Activated T-helper 9 cell treated with anti-CD3 and anti-CD28 coated beads, Interleukin-2, amount 50 U/mL, for 16 hours (primary cell): ENCODE results near the gene SRRM2.

Experiments used
- DNase-seq: peaks from one replicate; pipeline ENCODE4 v3.0.0-alpha.2; 2020; ENCODE audit warnings: low read depth

The SRRM2 gene

DNA sequence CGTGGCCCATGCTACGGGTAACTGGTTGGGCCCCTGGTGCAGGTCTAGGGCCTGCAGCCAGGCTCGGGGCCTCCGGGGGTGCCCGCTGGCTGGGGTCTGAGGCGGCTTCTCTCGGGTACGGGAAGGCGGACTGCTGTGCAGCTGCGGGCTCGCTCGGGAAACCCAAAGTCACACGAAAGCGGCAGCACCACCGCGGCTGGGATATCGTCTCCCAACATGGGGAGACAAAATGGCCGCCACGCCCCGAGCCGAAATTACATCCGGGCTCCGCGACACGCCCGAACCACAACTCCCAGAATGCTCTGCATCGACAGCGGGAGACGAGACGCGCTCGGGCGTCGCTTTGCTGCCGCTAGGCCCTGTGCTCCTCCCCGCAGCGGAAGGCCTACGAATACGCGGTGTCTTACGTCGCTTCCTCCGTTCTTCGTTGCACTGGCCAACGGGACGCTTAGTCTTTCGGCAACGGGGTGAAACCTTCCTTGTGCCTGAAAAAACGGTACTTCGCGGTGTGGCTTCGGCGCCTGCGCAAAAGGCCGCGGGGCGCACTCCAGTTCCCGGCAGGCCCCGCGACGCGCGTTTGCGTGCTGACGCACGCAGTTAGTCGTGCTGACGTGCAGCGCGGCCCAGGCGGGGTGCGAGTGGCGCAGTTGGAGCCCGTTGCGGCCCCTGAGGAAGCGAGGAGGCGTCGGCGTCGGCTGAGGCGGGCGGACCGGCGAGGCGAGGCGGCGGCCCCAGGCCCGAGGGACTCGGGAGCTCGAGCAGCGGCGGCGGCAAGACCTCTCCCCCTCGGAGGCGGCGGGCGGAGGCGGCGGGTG is at the start of gene SRRM2:
Gene SRRM2 (plus strand): TSS at position 604 of the 815 bp plus-strand sequence. CDS start 3,727 bp downstream, outside the sequence.
- peak; percentile 89 for DNase-seq

DNA sequence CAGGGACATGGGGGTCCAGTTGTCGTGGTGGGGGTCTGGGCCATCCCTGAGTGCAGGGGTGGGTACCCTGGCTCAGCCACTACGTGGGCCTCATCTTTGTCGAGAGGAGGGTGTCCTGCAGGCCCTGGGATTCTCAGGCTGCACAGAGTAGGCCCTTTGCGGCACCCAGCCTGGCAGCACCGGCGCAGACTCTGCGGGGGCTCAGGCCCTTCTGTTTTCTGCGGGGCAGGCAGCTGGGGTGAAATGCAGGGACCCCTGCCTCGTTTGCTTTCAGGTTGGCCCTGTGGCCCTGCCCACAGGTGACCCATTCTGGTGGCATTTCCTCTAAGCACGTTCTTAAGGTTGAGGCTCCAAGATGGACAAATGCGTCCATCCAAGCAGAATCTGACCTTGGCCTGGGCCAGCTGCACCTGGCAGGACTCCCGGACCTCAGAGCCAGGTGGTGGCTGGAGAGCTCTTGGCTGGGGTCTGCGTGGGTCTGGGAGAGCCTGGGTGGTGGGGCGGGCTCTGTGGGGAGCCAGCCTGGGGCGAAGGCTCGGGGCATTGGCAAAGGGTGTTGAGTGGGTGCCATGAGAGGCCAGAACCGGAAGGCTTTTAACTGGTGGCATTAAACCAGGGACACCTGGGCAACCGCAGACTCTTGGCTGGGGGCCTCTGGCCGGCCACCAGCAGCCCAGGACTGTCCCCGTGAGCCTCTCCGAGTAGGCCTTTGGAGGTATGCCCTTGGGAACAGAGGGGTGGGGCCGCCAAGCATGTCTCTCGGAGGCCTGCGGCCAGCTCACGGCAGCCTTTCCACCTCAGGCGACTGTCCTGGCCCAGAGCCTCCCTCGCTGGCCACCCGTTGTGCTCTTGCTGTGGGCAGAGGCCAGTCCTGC is 49.3 kb upstream of the SRRM2 start:
- DNase-seq = no peak

DNA sequence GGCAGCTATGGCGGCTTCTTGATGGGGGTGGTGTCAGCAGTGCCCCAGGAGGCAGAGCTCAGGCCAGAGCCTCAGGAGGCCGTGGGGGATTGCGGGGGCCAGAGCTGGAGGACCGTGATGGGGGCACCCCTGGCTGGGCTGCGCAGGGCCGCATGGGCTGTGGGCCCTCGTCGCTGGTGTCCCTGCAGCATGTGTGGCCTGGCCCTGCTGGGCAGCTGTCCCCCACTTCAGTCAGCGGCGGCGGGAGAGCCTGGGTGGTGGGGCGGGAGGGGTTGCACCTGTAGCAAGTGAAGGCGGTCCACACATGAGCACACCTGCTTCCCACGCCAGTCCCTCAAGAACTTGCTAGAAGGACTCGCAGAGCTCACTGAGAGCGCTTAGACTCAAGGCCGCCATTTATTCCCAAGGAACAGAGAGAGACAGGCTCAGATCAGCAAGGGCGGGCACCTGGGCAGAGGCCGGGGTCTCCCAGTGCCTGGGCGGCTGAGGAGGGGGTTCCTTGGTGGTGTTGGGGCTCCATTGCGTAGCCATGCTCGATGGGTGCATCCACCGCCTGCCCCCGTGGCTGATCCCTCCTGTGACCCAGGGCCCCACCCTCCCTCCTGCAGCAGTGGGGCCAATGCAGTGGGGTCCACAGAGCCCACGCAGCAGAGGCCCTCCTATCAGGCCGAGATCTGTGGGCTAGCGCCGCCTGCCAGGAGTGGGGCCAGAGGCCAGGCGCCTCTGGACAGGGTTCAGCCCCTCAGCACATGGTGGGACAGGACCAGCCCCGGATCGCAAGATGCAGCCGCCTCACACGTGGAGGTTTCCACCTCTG is 48.1 kb upstream of the SRRM2 start:
- DNase-seq = no peak

DNA sequence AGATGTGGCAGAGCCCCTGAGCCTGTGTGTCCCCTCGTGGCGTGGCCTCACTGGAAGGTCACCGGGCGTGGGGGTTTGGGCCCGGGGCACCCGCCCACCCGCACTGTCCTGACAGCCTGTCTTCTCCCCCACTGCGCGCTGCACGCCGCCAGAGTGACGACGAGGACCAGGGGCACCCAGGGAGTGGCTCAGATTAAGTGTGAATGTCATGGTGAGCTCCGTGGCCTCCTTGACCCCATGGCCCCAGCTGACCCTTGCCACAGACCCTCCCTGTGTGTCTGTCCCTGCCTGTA is 47.5 kb upstream of the SRRM2 start:
- no peak for DNase-seq

DNA sequence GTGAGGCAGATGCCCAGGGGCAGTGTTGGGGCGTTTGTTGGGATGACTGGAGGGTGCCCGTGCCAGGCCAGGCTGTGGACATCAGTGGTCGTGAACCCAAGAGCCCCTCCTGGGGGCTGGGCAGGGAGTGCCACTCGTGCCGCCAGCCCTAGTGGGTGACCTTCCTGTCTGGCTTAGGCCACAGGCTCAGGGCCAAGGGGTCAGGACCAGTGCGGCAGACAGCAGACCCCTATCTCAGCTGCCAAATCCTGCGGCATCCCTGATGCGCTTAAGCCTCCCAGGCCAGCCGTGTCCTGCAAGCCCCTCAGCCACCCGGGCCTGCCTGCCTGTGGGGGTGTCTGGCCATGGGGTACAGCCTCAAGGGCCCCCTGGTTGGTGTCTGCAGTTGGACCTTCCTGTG is 47.1 kb upstream of the SRRM2 start:
- DNase-seq = no peak

DNA sequence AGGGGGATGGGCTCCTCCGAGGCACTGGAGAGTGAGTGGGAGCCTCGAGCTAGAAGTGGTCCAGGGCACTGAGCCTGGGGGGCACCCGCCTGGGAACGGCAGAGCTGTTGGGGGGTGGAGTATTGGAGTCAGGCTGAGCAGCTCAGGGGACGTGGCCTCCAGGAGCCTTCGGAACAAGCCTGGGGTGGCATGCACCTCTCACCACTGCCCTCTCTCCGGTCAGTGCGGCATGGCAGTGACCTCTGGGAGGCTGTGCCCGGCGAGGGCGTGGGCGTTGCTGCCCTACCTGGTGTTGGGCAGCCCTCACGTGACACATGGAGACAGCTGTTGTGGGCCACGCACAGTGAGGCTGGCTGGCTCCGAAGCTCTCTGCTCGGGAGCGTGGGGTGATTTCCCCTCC is 46.4 kb upstream of the SRRM2 start:
- DNase-seq = no peak

DNA sequence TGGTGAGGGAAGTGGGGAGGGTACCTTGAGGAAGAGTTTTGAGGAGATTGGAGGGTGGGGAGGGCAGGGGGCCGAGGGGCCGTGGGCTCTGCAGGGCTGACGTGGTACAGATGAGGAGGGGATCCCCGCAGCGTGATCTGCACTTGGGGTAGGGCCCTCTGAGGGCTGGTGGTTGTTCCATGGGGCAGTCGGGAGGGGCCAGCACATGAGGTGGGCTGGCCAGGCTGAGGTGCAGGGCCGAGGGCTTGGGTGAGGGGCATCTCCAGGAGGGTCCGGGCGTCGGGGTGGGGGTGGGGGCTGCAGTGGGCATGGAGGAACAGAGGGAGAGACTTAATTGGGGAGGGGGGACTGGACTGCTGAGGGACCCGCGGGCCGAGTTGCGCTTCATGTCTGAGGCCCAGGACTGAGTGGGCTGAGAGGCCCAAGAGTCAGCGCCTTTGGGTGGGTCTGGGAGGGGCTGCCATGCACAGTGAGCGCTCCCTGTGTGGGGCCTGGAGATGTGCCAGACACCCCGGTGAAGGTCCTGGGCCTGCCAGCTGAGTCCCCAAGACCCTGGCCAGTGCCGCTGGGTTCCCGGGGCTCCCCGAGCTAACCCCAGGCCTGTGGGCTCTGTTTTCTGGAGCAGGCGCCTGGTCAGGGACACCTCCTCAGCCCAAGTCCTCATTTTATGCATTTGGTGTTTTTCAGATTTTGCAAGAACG is 45.7 kb upstream of the SRRM2 start:
- DNase-seq = no peak

DNA sequence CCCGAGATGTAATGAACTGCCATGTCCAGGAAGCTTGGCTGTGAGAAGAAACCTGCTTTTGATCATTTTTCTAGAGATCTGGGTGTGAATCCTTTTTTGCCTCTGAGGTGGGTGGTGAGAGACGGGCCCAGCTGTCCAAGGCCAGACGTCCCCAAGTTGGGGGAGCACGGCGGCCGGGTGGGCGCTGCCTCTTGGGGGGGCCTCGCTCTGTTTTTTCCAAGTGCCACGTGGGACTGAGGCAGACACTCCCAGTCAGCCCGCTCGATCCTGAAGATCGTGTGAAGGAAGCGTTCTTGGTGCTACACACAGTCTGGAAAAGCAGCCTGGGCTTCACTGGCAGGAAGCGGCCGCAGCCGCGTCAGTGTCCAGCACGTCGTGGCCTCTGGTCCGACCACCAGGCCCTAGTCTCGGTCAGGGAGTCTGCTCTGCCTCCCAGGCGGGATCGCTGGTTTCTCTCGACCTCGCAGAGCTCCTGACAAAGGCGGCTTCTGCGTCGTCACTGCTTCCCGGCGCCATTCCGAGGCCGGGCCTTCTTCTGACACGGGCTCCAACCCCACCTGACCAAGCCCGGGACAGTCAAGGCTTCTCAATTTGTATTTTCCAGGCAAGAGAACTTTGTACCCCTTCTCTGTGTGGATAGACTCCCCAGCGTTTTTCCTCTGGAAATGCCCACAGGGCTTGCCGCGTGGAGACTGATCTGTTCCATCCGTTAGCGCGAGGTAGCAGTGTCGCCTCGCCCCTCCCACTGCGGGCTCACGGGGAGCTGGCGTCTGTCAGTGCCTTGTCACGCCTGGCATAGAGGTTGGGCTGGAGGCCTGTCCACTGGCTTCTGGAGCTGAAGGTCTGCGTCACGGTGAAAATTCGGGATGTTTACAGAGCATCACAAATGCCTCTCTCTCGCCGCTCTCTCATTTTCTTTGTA is 44.8 kb upstream of the SRRM2 start:
- DNase-seq = no peak

DNA sequence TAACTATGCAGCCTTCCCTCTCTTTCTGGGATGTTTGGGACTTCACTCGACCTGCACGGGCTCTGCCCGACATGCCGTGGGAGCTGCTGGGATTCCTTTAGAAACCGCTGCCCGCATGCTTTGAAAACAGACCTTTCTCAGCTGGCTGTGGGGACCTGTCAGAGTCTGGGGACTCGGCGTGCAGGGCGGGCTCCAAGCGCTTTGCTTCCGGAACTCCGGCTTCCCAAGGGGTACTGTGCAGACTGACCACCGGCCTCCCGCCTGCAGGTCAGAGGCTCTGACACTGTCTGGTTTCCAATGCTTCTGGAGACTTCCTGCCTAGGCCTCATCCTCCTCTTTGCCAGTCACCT is 44.2 kb upstream of the SRRM2 start:
- no peak for DNase-seq

DNA sequence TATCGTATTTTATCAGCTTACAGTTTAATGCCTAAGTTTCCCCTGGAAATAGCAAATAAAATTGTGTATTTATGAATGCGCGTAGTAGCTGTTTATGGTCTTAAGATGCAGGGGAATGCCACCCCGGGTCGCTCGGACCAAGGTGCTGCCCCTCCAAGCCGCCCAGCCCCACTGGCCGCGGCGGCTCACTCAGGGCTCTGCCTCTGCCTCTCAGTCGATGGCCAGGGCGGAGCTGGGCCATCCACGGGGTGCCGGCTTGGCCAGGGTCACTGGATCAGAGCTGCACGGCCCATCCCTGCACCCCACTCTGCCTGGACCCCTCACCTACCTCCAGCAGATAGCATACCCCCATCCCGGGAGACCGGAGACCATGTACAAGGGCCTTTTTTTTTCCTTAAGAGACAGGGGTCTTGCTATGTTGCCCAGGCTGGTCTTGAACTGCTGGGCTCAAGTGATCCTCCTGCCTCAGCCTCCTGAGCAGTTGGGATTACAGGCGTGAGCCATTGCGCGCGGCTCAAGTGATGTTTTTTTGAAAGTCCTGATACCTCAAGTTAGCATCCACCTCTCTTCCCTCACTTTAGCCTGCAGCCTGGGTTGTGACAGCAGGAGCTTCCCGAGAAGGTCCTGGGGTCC is 43.4 kb upstream of the SRRM2 start:
- DNase-seq = no peak

DNA sequence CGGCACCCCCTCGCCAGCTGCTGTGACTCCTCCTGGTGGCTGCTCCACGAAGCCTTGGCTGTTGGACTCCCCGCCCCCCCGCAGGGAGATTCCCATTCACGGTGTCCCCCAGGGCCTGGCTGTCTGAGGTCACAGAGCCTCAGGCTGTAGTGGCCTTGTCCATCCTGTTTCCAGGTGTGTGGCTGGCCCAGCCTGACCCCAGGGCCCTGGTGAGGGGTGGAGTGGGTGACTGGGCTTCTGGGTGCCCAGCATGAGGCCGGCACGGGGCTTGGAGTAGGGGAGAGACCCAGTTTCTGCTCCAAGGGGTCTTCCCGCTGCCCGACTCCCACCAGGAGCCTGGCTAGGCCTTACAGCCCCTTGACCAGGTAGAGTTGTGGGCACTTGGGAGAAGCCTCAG is 42.9 kb upstream of the SRRM2 start:
- DNase-seq = no peak

DNA sequence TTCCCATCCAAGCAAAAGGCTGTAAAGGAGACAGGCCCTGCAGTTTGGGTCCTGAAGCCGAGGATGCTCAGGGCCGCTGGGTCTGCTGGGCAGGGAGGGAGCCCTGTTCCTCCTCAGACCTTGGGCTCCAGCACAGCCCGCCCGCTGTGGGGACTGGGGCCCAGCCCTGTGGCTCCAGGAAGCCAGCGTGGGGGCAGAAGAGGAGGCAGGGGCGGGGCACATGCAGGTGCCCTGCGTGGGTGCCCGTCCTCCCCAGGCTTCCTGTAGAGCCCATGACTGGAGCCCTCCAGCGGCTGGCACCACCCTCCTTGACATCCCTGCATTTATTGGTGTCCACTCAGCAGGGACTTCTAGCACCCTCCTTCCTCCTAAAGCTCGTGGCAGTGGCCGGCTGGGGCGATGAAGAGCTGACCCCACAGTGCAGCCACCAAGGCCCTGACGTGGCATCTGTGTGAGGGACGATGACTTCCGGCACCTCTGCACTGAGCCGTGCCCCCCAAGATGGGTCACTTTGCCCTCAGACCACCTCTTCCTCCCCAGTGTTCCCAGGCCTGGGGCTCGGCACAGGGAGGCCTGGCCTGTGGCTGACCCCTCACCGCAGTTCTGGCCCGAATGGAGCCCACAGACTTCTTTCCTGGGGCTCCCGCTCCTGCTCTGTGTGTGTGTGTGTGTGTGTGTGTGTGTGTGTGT is 42.3 kb upstream of the SRRM2 start:
- no peak for DNase-seq

DNA sequence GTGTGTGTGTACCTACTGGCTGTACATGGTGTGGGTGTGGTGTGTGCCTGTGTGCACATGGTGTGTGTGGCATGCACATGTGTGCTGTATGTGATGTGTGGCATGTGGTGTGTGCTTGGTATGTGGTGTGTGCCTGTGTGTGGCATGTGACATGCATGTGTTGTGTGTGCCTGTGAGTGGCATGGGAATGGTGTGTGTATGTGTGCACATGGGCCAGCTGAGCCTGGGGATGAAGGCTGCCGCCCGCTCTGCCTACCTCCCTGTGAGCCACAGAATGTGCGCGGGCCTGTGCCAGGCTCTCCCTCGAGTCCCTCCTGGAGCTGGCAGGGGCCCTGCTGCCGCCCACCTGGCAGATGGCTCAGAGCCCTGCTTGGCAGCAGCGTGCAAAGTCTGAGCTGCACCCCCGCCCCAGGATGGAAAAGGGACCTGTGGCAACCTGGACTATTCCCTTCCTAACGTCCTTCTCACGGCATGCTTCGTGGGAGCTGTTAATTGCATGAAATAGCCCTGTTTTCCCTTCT is 41.7 kb upstream of the SRRM2 start:
- DNase-seq = no peak

DNA sequence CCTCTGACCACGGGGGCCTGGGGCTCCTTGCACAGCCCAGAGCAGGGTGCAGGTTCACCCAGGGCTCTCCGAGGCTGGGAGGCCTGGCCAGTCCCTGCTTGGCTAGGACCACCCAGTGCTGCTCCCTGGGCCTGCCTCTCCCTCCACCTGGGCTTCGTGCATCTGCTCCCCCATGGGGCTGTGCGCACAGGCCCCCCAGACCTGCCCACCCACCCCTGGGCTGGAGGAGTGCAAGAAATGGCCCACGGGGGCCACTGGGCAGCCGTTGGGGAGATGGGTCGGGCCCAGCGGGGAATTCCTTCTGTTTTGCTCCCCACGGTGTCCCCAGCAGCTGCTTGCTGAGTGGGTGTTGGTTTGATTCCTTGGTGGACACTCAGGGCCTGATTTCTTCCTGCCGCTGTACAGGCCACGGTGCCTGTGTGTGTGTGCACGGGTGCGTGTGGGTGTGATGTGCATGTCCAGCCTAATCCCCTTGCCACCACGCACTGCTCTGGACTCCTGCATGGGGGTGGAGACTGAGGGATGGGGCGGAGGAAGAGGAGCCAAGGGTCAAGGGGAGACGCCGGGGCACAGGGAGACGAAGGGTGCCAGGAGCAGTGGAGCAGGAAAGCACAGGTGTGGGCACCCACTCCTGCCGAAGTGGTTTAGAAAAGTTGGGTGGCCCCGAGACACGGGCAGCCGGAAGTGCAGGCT is 40.9 kb upstream of the SRRM2 start:
- no peak for DNase-seq

DNA sequence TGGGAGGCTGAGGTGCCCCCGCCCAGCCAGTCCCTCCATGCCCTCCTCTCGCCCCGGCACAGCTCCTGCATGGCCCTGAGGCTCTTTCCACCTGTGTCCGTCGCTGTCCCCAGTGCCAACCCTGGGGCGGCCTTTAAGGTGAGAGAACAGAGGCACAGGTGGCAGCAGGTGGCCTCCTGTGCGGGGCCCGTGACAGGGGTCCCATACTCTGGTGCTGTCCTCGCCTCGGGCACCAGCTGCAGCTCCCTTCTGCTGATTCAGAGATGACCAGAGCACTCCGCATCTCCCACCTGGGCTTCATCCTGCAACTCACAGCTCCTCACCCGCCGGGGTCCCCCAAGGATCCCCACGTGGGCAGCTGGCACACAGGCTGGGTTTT is 40.4 kb upstream of the SRRM2 start:
- DNase-seq = no peak

DNA sequence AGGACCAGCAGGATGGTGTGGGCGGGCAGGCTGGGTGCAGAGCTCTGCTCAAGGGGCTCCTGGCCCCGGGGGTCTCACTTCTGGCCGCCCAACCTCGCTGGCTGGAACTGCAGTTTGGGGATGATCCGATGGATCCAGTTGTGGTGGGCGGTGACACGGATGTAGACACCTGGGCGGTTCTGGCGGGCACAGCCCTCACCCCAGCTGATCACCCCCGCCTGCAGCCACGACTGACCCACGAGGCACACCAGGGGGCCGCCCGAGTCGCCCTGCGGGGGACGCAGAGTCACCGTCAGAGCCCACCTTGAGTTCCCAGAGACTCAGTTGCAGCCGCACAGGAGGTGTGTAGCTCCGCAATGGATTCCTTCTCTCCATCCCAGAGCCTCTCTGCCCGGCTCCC is 39.9 kb upstream of the SRRM2 start:
- DNase-seq = no peak

DNA sequence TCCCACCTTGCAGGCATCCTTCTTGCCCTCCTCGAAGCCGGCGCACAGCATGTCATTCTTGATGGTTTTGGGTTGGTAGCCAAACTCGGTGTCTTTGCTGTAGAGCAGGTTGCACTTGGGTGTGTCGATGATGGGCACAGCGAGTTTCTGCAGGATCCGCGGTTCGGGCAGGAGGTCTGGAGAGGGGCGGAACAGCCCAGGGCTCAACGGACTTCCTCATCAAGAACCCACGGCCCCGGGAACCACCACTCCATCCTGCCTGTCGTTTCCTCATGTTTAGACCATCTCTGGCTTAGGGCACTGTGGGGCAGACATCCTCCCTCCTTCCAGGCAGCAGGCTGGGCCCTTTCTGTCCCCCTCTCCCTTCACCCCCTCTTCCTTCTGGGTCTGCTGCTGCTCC is 38.9 kb upstream of the SRRM2 start:
- no peak for DNase-seq

DNA sequence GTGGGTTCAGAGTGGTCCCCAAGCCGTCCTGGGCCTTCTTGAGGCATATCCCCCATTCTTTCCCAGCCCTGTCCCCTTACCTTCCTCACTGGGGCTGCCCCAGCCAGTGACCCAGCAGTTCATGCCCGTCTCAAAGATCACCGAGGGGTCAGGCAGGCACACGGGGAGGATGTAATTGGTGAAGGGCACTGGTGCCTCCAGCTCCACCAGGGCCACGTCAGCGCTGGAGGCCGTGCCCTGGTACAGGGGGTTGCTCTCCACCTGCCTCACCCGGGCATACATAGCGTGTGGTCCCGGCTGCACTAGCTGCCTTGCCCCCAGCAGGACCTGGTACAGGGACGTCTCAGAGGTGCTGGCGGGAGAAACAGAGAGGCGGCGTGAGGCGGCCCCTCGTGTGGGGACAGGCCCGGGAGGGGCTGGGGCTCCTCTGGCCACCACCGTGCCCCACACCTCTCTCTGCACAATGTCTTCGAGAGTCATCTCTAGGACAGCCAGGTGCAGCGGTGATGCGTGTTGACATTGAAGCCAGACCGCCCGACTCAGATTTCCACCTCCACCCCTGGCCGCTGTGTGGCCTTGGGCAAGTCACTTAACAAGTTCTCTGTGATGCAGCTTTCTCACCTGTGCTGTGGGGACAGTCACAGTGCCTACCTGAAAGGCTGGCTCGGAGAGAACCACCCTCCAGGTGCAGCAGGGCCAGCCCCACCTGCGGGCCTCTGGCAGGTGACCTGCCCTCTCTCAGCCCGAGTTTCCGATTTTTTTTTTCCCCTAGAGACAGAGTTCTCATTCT is 38.3 kb upstream of the SRRM2 start:
- DNase-seq = no peak
